ENCODE data around the gene TRAM2.

- no peak for TF ChIP-seq CTCF (conservative IDR thresholded peaks at IDR 0.05; ENCODE audit: low read depth, low read length)
- TF ChIP-seq EZH2 (IDR thresholded peaks at IDR 0.05; ENCODE audit: low read length, unreplicated experiment) = no peak
- TF ChIP-seq EZH2phosphoT487 (IDR thresholded peaks at IDR 0.05; ENCODE audit: borderline replicate concordance, low read length) = no peak
These were observed 87.0 kb downstream of the TRAM2 start for GRCh38 chr6:52489881-52490280.

All from PC-3 (cell line).